Endothelial cell of umbilical vein (primary cell): ENCODE measurements around the gene WDR31. TPM values are rescaled to one million over a fixed set of nuclear protein-coding genes. Genes with fewer than 3 reads are reported as not detected.

ENCODE experiments used
- BruUV-seq: library from RNA; stranded (reverse); fragments of 400-500 nt; replicated peaks from 2 replicates; lab custom pipeline; 2021; lab: Mats Ljungman, UMichigan
- CTCF ChIA-PET: fragments of 300-600, 350-600 bp; sonication (Branson Sonifier 250); formaldehyde crosslinking; loops from one replicate; lab custom pipeline; 2021; ENCODE audit warnings: antibody characterized with exemption, inconsistent platforms; lab: Charles Lee
- POLR2A ChIA-PET: fragments of 300-600, 350-600 bp; sonication (Branson Sonifier 250); formaldehyde crosslinking; loops from one replicate; lab custom pipeline; 2021; ENCODE audit warnings: antibody characterized with exemption, inconsistent platforms; lab: Charles Lee
- DNase-seq: peaks from one replicate; pipeline ENCODE4 v3.0.0-alpha.2; 2011; ENCODE audit warnings: low read depth, low spot score
- FAIRE-seq: peaks from 2 replicates; lab custom pipeline; 2011; peaks lifted over from hg19 to GRCh38; lab: Jason Lieb, UNC
- H2AFZ ChIP-seq: 2 replicates; pipeline ENCODE4 v1.6.0; 2012; ENCODE audit warnings: low read depth, low read length, control low read depth, inconsistent platforms
- H3K27ac ChIP-seq: 2 replicates; pipeline ENCODE4 v1.5.1; 2011; ENCODE audit warnings: low read depth, mild to moderate bottlenecking, control low read depth, low read length, moderate library complexity; ENCODE audit not compliant: insufficient read depth
- H3K27me3 ChIP-seq, 2 experiments: 2 replicates each; pipeline versions ENCODE4 v1.6.0 to v1.6.1; 2011; ENCODE audit warnings: low read length in 2 of 2, mixed read lengths in 1 of 2; ENCODE audit not compliant: control insufficient read depth in 2 of 2, insufficient read depth in 2 of 2
- H3K36me3 ChIP-seq, 2 experiments: 2 replicates in 1 of 2; 3 replicates in 1 of 2; pipeline ENCODE4 v1.5.1; 2011; ENCODE audit warnings: low read length in 2 of 2, mild to moderate bottlenecking in 1 of 2, moderate library complexity in 1 of 2; ENCODE audit not compliant: control insufficient read depth in 2 of 2, insufficient read depth in 2 of 2; ENCODE audit errors: extremely low read depth in 1 of 2
- H3K4me1 ChIP-seq: 3 replicates; pipeline ENCODE4 v1.5.1; 2011; ENCODE audit warnings: mild to moderate bottlenecking, low read length; ENCODE audit not compliant: control insufficient read depth, insufficient read depth; ENCODE audit errors: extremely low read depth
- H3K4me2 ChIP-seq: 2 replicates; pipeline ENCODE4 v1.6.1; 2011; ENCODE audit warnings: low read length, control low read depth, mixed read lengths; ENCODE audit not compliant: insufficient read depth
- H3K4me3 ChIP-seq, 3 experiments: fragments of 200-600 bp in 1 of 3; sonication (generic), shearing (Covaris generic) in 1 of 3; replicated peaks in 1 of 3; 2 replicates each; pipeline ENCODE4 v1.5.1; 2011 to 2016; ENCODE audit warnings: control low read depth in 3 of 3, low read length in 3 of 3, mild to moderate bottlenecking in 2 of 3, inconsistent platforms in 1 of 3, low read depth in 1 of 3, moderate library complexity in 1 of 3; ENCODE audit not compliant: insufficient read depth in 1 of 3
- H3K79me2 ChIP-seq: 2 replicates; pipeline ENCODE4 v1.6.0; 2012; ENCODE audit warnings: low read length, inconsistent platforms; ENCODE audit not compliant: control insufficient read depth, insufficient read depth
- H3K9ac ChIP-seq: replicated peaks from 2 replicates; pipeline ENCODE3; 2011; ENCODE audit warnings: low read length, control low read depth; ENCODE audit not compliant: insufficient read depth; ENCODE audit errors: extremely low read depth
- H3K9me1 ChIP-seq: replicated peaks from 3 replicates; pipeline ENCODE4 v1.6.0; 2011; ENCODE audit warnings: mild to moderate bottlenecking, low read length; ENCODE audit not compliant: control insufficient read depth, insufficient read depth; ENCODE audit errors: extremely low read depth
- H3K9me3 ChIP-seq: replicated peaks from 2 replicates; pipeline ENCODE4 v1.5.1; 2012; ENCODE audit warnings: low read length, inconsistent platforms; ENCODE audit not compliant: control insufficient read depth, insufficient read depth
- H4K20me1 ChIP-seq: replicated peaks from 2 replicates; pipeline ENCODE3; 2011; ENCODE audit warnings: mild to moderate bottlenecking, low read length; ENCODE audit not compliant: control insufficient read depth, insufficient read depth; ENCODE audit errors: extremely low read depth
- GATA2 ChIP-seq: IDR thresholded peaks from 2 replicates; pipeline ENCODE4 v1.7.0; 2011; ENCODE audit warnings: low read depth, mild to moderate bottlenecking, moderate library complexity, mixed read lengths, low read length; ENCODE audit not compliant: insufficient read length, insufficient read depth
- JUN ChIP-seq: IDR thresholded peaks from 2 replicates; pipeline ENCODE4 v1.6.1; 2011; ENCODE audit warnings: borderline replicate concordance, low read depth; ENCODE audit not compliant: insufficient read length, insufficient read depth
- MYC ChIP-seq: IDR thresholded peaks from one replicate; pipeline ENCODE4 v1.6.1; 2011; ENCODE audit warnings: mild to moderate bottlenecking, low read depth, low read length
- POLR2A ChIP-seq: IDR thresholded peaks from 2 replicates; pipeline ENCODE4 v1.6.1; 2012; ENCODE audit warnings: low read depth, mild to moderate bottlenecking, control low read depth, low read length
- dilution Hi-C: fragments of 300-500 bp; cut with MboI; formaldehyde crosslinking; loops from one replicate; pipeline ENCODE4 v1.15.0; 2019; ENCODE audit warnings: low sequenced_read_pairs; ENCODE audit not compliant: extremely low pct_ligation_motif_present
- intact Hi-C: fragments of 100-400 bp; cut with micrococcal nuclease; formaldehyde crosslinking; loops from one replicate; pipeline ENCODE4 v1.10.0; 2022
- polyA plus RNA-seq, 4 experiments: library from polyadenylated mRNA; depleted of rRNA in 3 of 4; stranded (reverse) in 3 of 4; unstranded in 1 of 4; fragments of >200 nt; gene quantifications; 2 replicates each; pipeline versions ENCODE4 v1.2.1 to v1.2.3, GENCODE V29; 2011 to 2012; ENCODE audit warnings: missing spikeins in 1 of 4
- total RNA-seq: library from RNA; stranded (reverse); gene quantifications from 2 replicates; pipeline ENCODE4 v1.2.3, GENCODE V29; 2021
- TF ChIP-seq, protein P1 (sequence below): IDR thresholded peaks from 2 replicates; pipeline ENCODE4 v1.6.1; 2011; ENCODE audit not compliant: insufficient read depth, insufficient read length

WDR31 gene
- total and polyA plus RNA-seq, 2 donors (not counting 3 experiments of a cell fraction or from before 2014, with no cell fraction given): 0.22 to 1.00 TPM

DNA sequence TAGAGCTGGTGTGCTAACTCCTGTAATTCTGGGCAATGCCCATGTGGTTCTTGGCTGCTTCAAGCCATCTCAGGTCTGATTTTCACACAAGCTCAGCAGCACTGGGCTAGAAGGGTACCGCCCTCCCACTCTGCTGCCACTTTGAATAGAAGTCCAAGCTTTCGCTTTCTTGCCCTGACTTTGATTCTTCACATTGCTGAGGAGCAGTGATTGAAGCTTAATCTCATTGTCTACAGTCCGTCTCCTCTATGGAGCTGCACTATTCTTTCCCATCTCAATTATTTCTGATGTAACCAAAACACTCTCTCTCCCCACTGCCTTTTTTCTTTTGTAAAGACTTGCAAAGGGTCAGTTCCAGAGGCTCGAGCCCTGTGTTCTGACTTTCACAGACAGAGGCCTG, 24.0 kb downstream of the WDR31 start:
- no peaks in the 10 kb centered on the region for H3K4me1 ChIP-seq
- no TSS peak for BruUV-seq
- FAIRE-seq (no peak), DNase-seq (no peak)
- H3K9ac ChIP-seq: no peak overlapping the region
- H3K4me2 ChIP-seq: no peak overlapping the region
- H4K20me1 ChIP-seq: no peaks in the 10 kb centered on the region
- TF ChIP-seq JUN (no peak), POLR2A (no peak), GATA2 (no peak), MYC (no peak)
- TF ChIP-seq, protein P1, sequence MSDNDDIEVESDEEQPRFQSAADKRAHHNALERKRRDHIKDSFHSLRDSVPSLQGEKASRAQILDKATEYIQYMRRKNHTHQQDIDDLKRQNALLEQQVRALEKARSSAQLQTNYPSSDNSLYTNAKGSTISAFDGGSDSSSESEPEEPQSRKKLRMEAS: no peak
- POLR2A ChIA-PET: no interaction called here
- H3K9me1 ChIP-seq: no peaks in the 10 kb centered on the region
- dilution Hi-C loops (no loop called here), intact Hi-C loops (no loop called here)
- no peak overlapping the region for H3K4me3 ChIP-seq
- CTCF ChIA-PET: interaction anchor here (0.6 to 0.7 kb wide), 2 partner anchors 278 to 403 kb away, joined by 3 to 4 read pairs; no protein-coding TSS in a partner anchor
- H3K79me2 ChIP-seq: no peaks in the 10 kb centered on the region
- H2AFZ ChIP-seq: no peak overlapping the region
- H3K36me3 ChIP-seq: no peaks in the 10 kb centered on the region
- H3K9me3 ChIP-seq: no peaks in the 10 kb centered on the region
- H3K27ac ChIP-seq: no peak overlapping the region
- H3K27me3 ChIP-seq: peaks cover 2 to 4% of the 10 kb centered on the region in 2 experiments

- no peaks in the 10 kb centered on the region for H3K79me2 ChIP-seq
- H3K9me3 ChIP-seq: no peaks in the 10 kb centered on the region
- ChIA-PET CTCF (interaction anchor here (0.6 to 0.7 kb wide), 2 partner anchors 279 to 403 kb away, joined by 3 to 4 read pairs; no protein-coding TSS in a partner anchor), POLR2A (no interaction called here)
- TF ChIP-seq POLR2A (no peak), GATA2 (no peak)
- DNase-seq (no peak), FAIRE-seq (no peak)
- H3K4me1 ChIP-seq: no peaks in the 10 kb centered on the region
- H3K27ac ChIP-seq: no peak overlapping the region
- no peaks in the 10 kb centered on the region for H4K20me1 ChIP-seq
- dilution Hi-C loops (no loop called here), intact Hi-C loops (no loop called here)
- H3K9ac ChIP-seq: no peak overlapping the region
- H2AFZ ChIP-seq: no peak overlapping the region
- BruUV-seq: no TSS peak
- H3K9me1 ChIP-seq: no peaks in the 10 kb centered on the region
- H3K4me2 ChIP-seq: no peak overlapping the region
- no peaks in the 10 kb centered on the region for H3K36me3 ChIP-seq
- H3K4me3 ChIP-seq: no peak overlapping the region
- peaks cover 2% of the 10 kb centered on the region in 2 experiments for H3K27me3 ChIP-seq
Measured at GRCh38 chr9:113315231-113315630, 24.8 kb downstream of the WDR31 start.
